Panc1 (cell line): ENCODE measurements around the gene ANKH. TPM values are rescaled to one million over a fixed set of nuclear protein-coding genes. Genes with fewer than 3 reads are reported as not detected.

ENCODE experiments used
- ATAC-seq: fragments of 200-7000 bp; cut with Tn5 transposase; 2 replicates; pipeline ENCODE4 v1.9.1; 2020; ENCODE audit warnings: mild to moderate bottlenecking, moderate library complexity
- BruUV-seq: library from RNA; stranded (reverse); fragments of 400-500 nt; replicated peaks from 2 replicates; lab custom pipeline; 2021; lab: Mats Ljungman, UMichigan
- CTCF ChIA-PET: fragments of 300-600 bp; sonication (Branson Sonifier 250); formaldehyde crosslinking; loops from one replicate; lab custom pipeline; 2022; ENCODE audit warnings: antibody characterized with exemption; lab: Charles Lee
- POLR2A ChIA-PET: fragments of 300-600 bp; sonication (Branson Sonifier 250); formaldehyde crosslinking; loops from one replicate; lab custom pipeline; 2022; ENCODE audit warnings: antibody characterized with exemption; lab: Charles Lee
- DNase-seq: peaks from one replicate; pipeline ENCODE4 v3.0.0-alpha.2; 2010; ENCODE audit warnings: low read depth, low spot score
- H3K27ac ChIP-seq: 2 replicates; pipeline ENCODE4 v1.5.1; 2011; ENCODE audit warnings: mild to moderate bottlenecking, low read length, inconsistent platforms
- H3K27me3 ChIP-seq: fragments of 200-500 bp; sonication (Bioruptor generic); 2 replicates; pipeline ENCODE4 v1.6.0; 2014; ENCODE audit warnings: low read length, inconsistent platforms; ENCODE audit not compliant: control insufficient read depth, insufficient read depth
- H3K36me3 ChIP-seq: fragments of 200-500 bp; sonication (Bioruptor generic); 2 replicates; pipeline ENCODE4 v1.5.1; 2014; ENCODE audit warnings: inconsistent platforms, mild to moderate bottlenecking, low read length, moderate library complexity; ENCODE audit not compliant: control insufficient read depth, insufficient read depth
- H3K4me1 ChIP-seq: 2 replicates; pipeline ENCODE4 v1.5.1; 2011; ENCODE audit warnings: inconsistent platforms, mild to moderate bottlenecking, low read length, moderate library complexity; ENCODE audit not compliant: control insufficient read depth, insufficient read depth
- H3K4me3 ChIP-seq, 2 experiments: 2 replicates each; pipeline ENCODE4 v1.5.1; 2011 to 2012; ENCODE audit warnings: low read depth in 2 of 2, low read length in 2 of 2, mild to moderate bottlenecking in 2 of 2, inconsistent platforms in 1 of 2, moderate library complexity in 1 of 2
- H3K9me3 ChIP-seq: fragments of 200-500 bp; sonication (Bioruptor generic); 2 replicates; pipeline ENCODE4 v1.5.1; 2014; ENCODE audit warnings: low read depth, mild to moderate bottlenecking, inconsistent platforms, low read length, moderate library complexity; ENCODE audit not compliant: control insufficient read depth, insufficient read depth
- CTCF ChIP-seq: fragments of 450-650 bp; IDR thresholded peaks from 2 replicates; pipeline ENCODE4 v1.5.1; 2017; ENCODE audit warnings: mild to moderate bottlenecking
- POLR2AphosphoS5 ChIP-seq: IDR thresholded peaks from 2 replicates; pipeline ENCODE4 v1.6.1; 2012; ENCODE audit warnings: mild to moderate bottlenecking, low read depth, low read length, moderate library complexity
- REST ChIP-seq, 2 experiments: IDR thresholded peaks; 2 replicates each; pipeline ENCODE4 v1.6.1; 2011 to 2012; ENCODE audit warnings: low read depth in 2 of 2, control low read depth in 1 of 2, low read length in 1 of 2, mild to moderate bottlenecking in 1 of 2, moderate library complexity in 1 of 2; ENCODE audit not compliant: insufficient read depth in 1 of 2
- SIN3A ChIP-seq: IDR thresholded peaks from 2 replicates; pipeline ENCODE4 v1.6.1; 2012; ENCODE audit warnings: low read depth, mild to moderate bottlenecking, low read length, moderate library complexity, borderline replicate concordance; ENCODE audit not compliant: insufficient read depth
- TCF7L2 ChIP-seq: IDR thresholded peaks from 2 replicates; pipeline ENCODE4 v1.6.1; 2011; ENCODE audit warnings: mild to moderate bottlenecking, low read depth, low read length, inconsistent platforms
- in situ Hi-C: cut with HindIII; loops from 2 replicates; pipeline ENCODE4 v1.10.0; 2016; ENCODE audit warnings: low sequenced_read_pairs, low pct_unique_long_range_greater_than_20kb
- intact Hi-C: fragments of 100-400 bp; cut with micrococcal nuclease; formaldehyde crosslinking; loops from one replicate; pipeline ENCODE4 v1.10.0; 2022; ENCODE audit not compliant: unreplicated experiment
- total RNA-seq: library from RNA; stranded (reverse); gene quantifications from one replicate; pipeline ENCODE4 v1.2.1, GENCODE V29; 2021; ENCODE audit not compliant: unreplicated experiment

Gene ANKH
- total RNA-seq, 1 experiment from 2014 or later = 11.2 TPM

GRCh38 chr5:14730881-14731280 lies 140.7 kb downstream of the ANKH start:
- CTCF ChIA-PET = no interaction called here
- BruUV-seq = no TSS peak
- Histone ChIP-seq H3K4me3 (no peak overlapping the region), H3K9me3 (no peaks in the 10 kb centered on the region), H3K36me3 (no peaks in the 10 kb centered on the region), H3K4me1 (no peaks in the 10 kb centered on the region), H3K27ac (no peak overlapping the region), H3K27me3 (no peaks in the 10 kb centered on the region)
- POLR2A ChIA-PET = no interaction called here
- no peak for TF ChIP-seq TCF7L2
- TF ChIP-seq SIN3A = no peak
- no peak for TF ChIP-seq POLR2AphosphoS5
- TF ChIP-seq REST (IDR thresholded peaks at IDR 0.05; ENCODE audit: insufficient read depth in 1 of 2, low read depth in 2 of 2, low read length in 1 of 2) = no peak
- no peak for TF ChIP-seq CTCF
- in situ Hi-C loops = no loop called here
- DNase-seq (no peak), ATAC-seq (no peak)
- intact Hi-C loops = no loop called here

- H3K36me3 ChIP-seq = no peaks in the 10 kb centered on the region
- no peaks in the 10 kb centered on the region for H3K9me3 ChIP-seq
- CTCF ChIA-PET = no interaction called here
- ATAC-seq (no peak), DNase-seq (no peak)
- POLR2A ChIA-PET = no interaction called here
- intact Hi-C loops (no loop called here), in situ Hi-C loops (no loop called here)
- BruUV-seq = no TSS peak
- H3K27me3 ChIP-seq = no peaks in the 10 kb centered on the region
- H3K4me1 ChIP-seq = no peaks in the 10 kb centered on the region
- no peak overlapping the region for H3K27ac ChIP-seq
- no peak overlapping the region for H3K4me3 ChIP-seq
- no peak for TF ChIP-seq TCF7L2
- no peak for TF ChIP-seq POLR2AphosphoS5
- TF ChIP-seq CTCF = no peak
- TF ChIP-seq SIN3A = no peak
- no peak for TF ChIP-seq REST (IDR thresholded peaks at IDR 0.05; ENCODE audit: insufficient read depth in 1 of 2, low read depth in 2 of 2, low read length in 1 of 2)
These were observed 141.1 kb downstream of the ANKH start for GRCh38 chr5:14730466-14730865.
